IgD-negative memory B cell (primary cell): ENCODE measurements around the gene IL17B. TPM values are rescaled to one million over a fixed set of nuclear protein-coding genes. Genes with fewer than 3 reads are reported as not detected.

Source experiments
- H3K27ac Mint-ChIP-seq, 3 donors: one replicate each; pipeline ENCODE4 v1.8.0; 2020 to 2022; ENCODE audit warnings: mild to moderate bottlenecking in 3 of 3, mixed read lengths in 3 of 3, moderate library complexity in 1 of 3
- H3K27me3 Mint-ChIP-seq: one replicate; pipeline ENCODE4 v1.8.0; 2021; ENCODE audit warnings: mixed read lengths
- H3K36me3 Mint-ChIP-seq: one replicate; pipeline ENCODE4 v1.8.0; 2020; ENCODE audit warnings: mild to moderate bottlenecking, mixed read lengths
- H3K4me1 Mint-ChIP-seq, 3 donors: one replicate each; pipeline ENCODE4 v1.8.0; 2020 to 2022; ENCODE audit warnings: mixed read lengths in 3 of 3, mild to moderate bottlenecking in 1 of 3
- H3K4me3 Mint-ChIP-seq, 4 donors: one replicate each; pipeline ENCODE4 v1.8.0; 2020 to 2022; ENCODE audit warnings: mild to moderate bottlenecking in 4 of 4, mixed read lengths in 4 of 4, moderate library complexity in 3 of 4
- H3K9me3 Mint-ChIP-seq, 3 donors: one replicate each; pipeline ENCODE4 v1.8.0; 2020 to 2021; ENCODE audit warnings: mixed read lengths in 3 of 3, mild to moderate bottlenecking in 1 of 3
- polyA plus RNA-seq: library from polyadenylated mRNA; unstranded; fragments of 300-500 nt; fragmentation: Illumina TruSeq; gene quantifications from one replicate; pipeline ENCODE4 v1.2.3, GENCODE V29; 2021

The IL17B gene
- polyA plus RNA-seq, 1 donor from 2014 or later, result not detected

- H3K9me3 Mint-ChIP-seq, result no peaks in the 10 kb centered on the region
- peaks cover 0 to 2% (median 0%) of the 10 kb centered on the region in 3 donors for H3K4me1 Mint-ChIP-seq
- H3K27me3 Mint-ChIP-seq, result peaks cover 14% of the 10 kb centered on the region
- no peak overlapping the region for H3K4me3 Mint-ChIP-seq
- peaks cover 4% of the 10 kb centered on the region for H3K36me3 Mint-ChIP-seq
- no peak overlapping the region for H3K27ac Mint-ChIP-seq
These were observed 40.4 kb upstream of the IL17B start for GRCh38 chr5:149419532-149419858.

- peaks cover 14% of the 10 kb centered on the region for H3K27me3 Mint-ChIP-seq
- H3K36me3 Mint-ChIP-seq, result peaks cover 4% of the 10 kb centered on the region
- H3K9me3 Mint-ChIP-seq, result no peaks in the 10 kb centered on the region
- H3K4me3 Mint-ChIP-seq, result no peak overlapping the region
- no peak overlapping the region for H3K27ac Mint-ChIP-seq
- peaks cover 0 to 2% (median 0%) of the 10 kb centered on the region in 3 donors for H3K4me1 Mint-ChIP-seq
These were observed 39.9 kb upstream of the IL17B start for GRCh38 chr5:149418910-149419531.

- H3K27ac Mint-ChIP-seq, result no peak overlapping the region
- H3K9me3 Mint-ChIP-seq, result no peaks in the 10 kb centered on the region
- peaks cover 4% of the 10 kb centered on the region for H3K36me3 Mint-ChIP-seq
- peaks cover 0 to 2% (median 0%) of the 10 kb centered on the region in 3 donors for H3K4me1 Mint-ChIP-seq
- H3K27me3 Mint-ChIP-seq, result peaks cover 18% of the 10 kb centered on the region
- no peak overlapping the region for H3K4me3 Mint-ChIP-seq
These were observed 38.7 kb upstream of the IL17B start for GRCh38 chr5:149417711-149418368.

GRCh38 chr5:149416987-149417710 is 38.1 kb upstream of the IL17B start:
- H3K27me3 Mint-ChIP-seq, result peaks cover 18% of the 10 kb centered on the region
- H3K4me3 Mint-ChIP-seq, result no peak overlapping the region
- peaks cover 4% of the 10 kb centered on the region for H3K36me3 Mint-ChIP-seq
- H3K4me1 Mint-ChIP-seq, result peaks cover 0 to 1% (median 0%) of the 10 kb centered on the region in 3 donors
- no peak overlapping the region for H3K27ac Mint-ChIP-seq
- H3K9me3 Mint-ChIP-seq, result no peaks in the 10 kb centered on the region

GRCh38 chr5:149415066-149415967 is 36.2 kb upstream of the IL17B start:
- Mint-ChIP-seq H3K4me1 (no peaks in the 10 kb centered on the region), H3K9me3 (no peaks in the 10 kb centered on the region), H3K4me3 (no peak overlapping the region), H3K27ac (peak overlapping the region in 1 of 3 donors; percentile 28), H3K36me3 (peaks cover 4% of the 10 kb centered on the region), H3K27me3 (peaks cover 18% of the 10 kb centered on the region)

- peaks cover 16% of the 10 kb centered on the region for H3K27me3 Mint-ChIP-seq
- no peaks in the 10 kb centered on the region for H3K4me1 Mint-ChIP-seq
- peaks cover 2% of the 10 kb centered on the region for H3K36me3 Mint-ChIP-seq
- H3K9me3 Mint-ChIP-seq, result no peaks in the 10 kb centered on the region
- H3K27ac Mint-ChIP-seq, result peak overlapping the region in 1 of 3 donors; percentile 28
- H3K4me3 Mint-ChIP-seq, result no peak overlapping the region
These were observed 35.4 kb upstream of the IL17B start for GRCh38 chr5:149414405-149415065.

GRCh38 chr5:149413477-149414210 is 34.6 kb upstream of the IL17B start:
- H3K27ac Mint-ChIP-seq, result peak overlapping the region in 1 of 3 donors; percentile 90
- no peaks in the 10 kb centered on the region for H3K9me3 Mint-ChIP-seq
- H3K4me1 Mint-ChIP-seq, result no peaks in the 10 kb centered on the region

GRCh38 chr5:149412783-149413476 is 33.8 kb upstream of the IL17B start:
- Mint-ChIP-seq H3K27ac (peak overlapping the region in 1 of 3 donors; percentile 90), H3K27me3 (peaks cover 19% of the 10 kb centered on the region), H3K36me3 (peaks cover 2% of the 10 kb centered on the region), H3K9me3 (no peaks in the 10 kb centered on the region), H3K4me3 (peak overlapping the region in 1 of 4 donors; percentile 51), H3K4me1 (no peaks in the 10 kb centered on the region)

More at GRCh38 chr5:149413477-149414210, 34.6 kb upstream of the IL17B start:
- peaks cover 16% of the 10 kb centered on the region for H3K27me3 Mint-ChIP-seq
- no peak overlapping the region for H3K4me3 Mint-ChIP-seq
- peaks cover 2% of the 10 kb centered on the region for H3K36me3 Mint-ChIP-seq

GRCh38 chr5:149411738-149412519 is 32.8 kb upstream of the IL17B start:
- H3K4me3 Mint-ChIP-seq, result no peak overlapping the region
- H3K27me3 Mint-ChIP-seq, result peaks cover 14% of the 10 kb centered on the region
- no peaks in the 10 kb centered on the region for H3K4me1 Mint-ChIP-seq
- no peaks in the 10 kb centered on the region for H3K9me3 Mint-ChIP-seq
- no peak overlapping the region for H3K27ac Mint-ChIP-seq
- H3K36me3 Mint-ChIP-seq, result peaks cover 2% of the 10 kb centered on the region

- no peak overlapping the region for H3K27ac Mint-ChIP-seq
- H3K9me3 Mint-ChIP-seq, result no peaks in the 10 kb centered on the region
- peaks cover 12% of the 10 kb centered on the region for H3K27me3 Mint-ChIP-seq
- H3K4me3 Mint-ChIP-seq, result no peak overlapping the region
- H3K36me3 Mint-ChIP-seq, result no peaks in the 10 kb centered on the region
- H3K4me1 Mint-ChIP-seq, result no peaks in the 10 kb centered on the region
These were observed 31.8 kb upstream of the IL17B start for GRCh38 chr5:149410721-149411432.

- H3K27me3 Mint-ChIP-seq, result peaks cover 12% of the 10 kb centered on the region
- H3K27ac Mint-ChIP-seq, result no peak overlapping the region
- no peaks in the 10 kb centered on the region for H3K4me1 Mint-ChIP-seq
- no peaks in the 10 kb centered on the region for H3K9me3 Mint-ChIP-seq
- H3K36me3 Mint-ChIP-seq, result no peaks in the 10 kb centered on the region
- no peak overlapping the region for H3K4me3 Mint-ChIP-seq
These were observed 31.0 kb upstream of the IL17B start for GRCh38 chr5:149410071-149410470.

GRCh38 chr5:149409268-149409948 is 30.3 kb upstream of the IL17B start:
- H3K27me3 Mint-ChIP-seq, result peaks cover 11% of the 10 kb centered on the region
- no peaks in the 10 kb centered on the region for H3K9me3 Mint-ChIP-seq
- H3K27ac Mint-ChIP-seq, result no peak overlapping the region
- H3K4me3 Mint-ChIP-seq, result no peak overlapping the region
- no peaks in the 10 kb centered on the region for H3K36me3 Mint-ChIP-seq
- H3K4me1 Mint-ChIP-seq, result no peaks in the 10 kb centered on the region
